HG02759 (cell line): ENCODE data around the gene PRSS33.

ENCODE experiments used
- ATAC-seq: cut with Tn5 transposase; IDR thresholded peaks from one replicate; pipeline ENCODE4 v1.9.1; 2021; ENCODE audit warnings: mild to moderate bottlenecking, moderate library complexity; ENCODE audit not compliant: unreplicated experiment

PRSS33 gene

GRCh38 chr16:2766430-2767139, 20.8 kb downstream of the PRSS33 start:
- ATAC-seq: no peak

- ATAC-seq: no peak
Observed at GRCh38 chr16:2765462-2766404, 21.6 kb downstream of the PRSS33 start.

GRCh38 chr16:2764718-2765117, 22.6 kb downstream of the PRSS33 start:
- ATAC-seq: no peak

GRCh38 chr16:2763173-2763572, 24.2 kb downstream of the PRSS33 start:
- ATAC-seq: no peak

GRCh38 chr16:2762711-2763110, 24.6 kb downstream of the PRSS33 start:
- no peak for ATAC-seq

- no peak for ATAC-seq
Observed at GRCh38 chr16:2761886-2762583, 25.3 kb downstream of the PRSS33 start.

GRCh38 chr16:2761472-2761871, 25.9 kb downstream of the PRSS33 start:
- ATAC-seq: no peak

GRCh38 chr16:2757344-2757743, 30.0 kb downstream of the PRSS33 start:
- no peak for ATAC-seq

GRCh38 chr16:2756288-2757015, 30.9 kb downstream of the PRSS33 start:
- no peak for ATAC-seq

- no peak for ATAC-seq
Observed at GRCh38 chr16:2755158-2755557, 32.2 kb downstream of the PRSS33 start.

- no peak for ATAC-seq
Observed at GRCh38 chr16:2753733-2754020, 33.7 kb downstream of the PRSS33 start.

GRCh38 chr16:2752850-2753732, 34.3 kb downstream of the PRSS33 start:
- ATAC-seq: peak; percentile 40

GRCh38 chr16:2752035-2752849, 35.1 kb downstream of the PRSS33 start, which contains the start of gene SRRM2:
SRRM2 (plus strand) TSS chr16:2752638; CDS start chr16:2756365, 3,727 bp downstream.
- peak; percentile 86 for ATAC-seq

GRCh38 chr16:2751577-2752034, 35.8 kb downstream of the PRSS33 start:
- ATAC-seq: peak; percentile 31

- no peak for ATAC-seq
Observed at GRCh38 chr16:2749936-2750335, 37.4 kb downstream of the PRSS33 start.

- no peak for ATAC-seq
Observed at GRCh38 chr16:2749476-2749875, 37.9 kb downstream of the PRSS33 start.

- no peak for ATAC-seq
Observed at GRCh38 chr16:2748757-2749455, 38.5 kb downstream of the PRSS33 start.

GRCh38 chr16:2745961-2746360, 41.4 kb downstream of the PRSS33 start:
- ATAC-seq: no peak
